Measurements from ENCODE around the gene LPCAT1. TPM values are rescaled to one million over a fixed set of nuclear protein-coding genes. Genes with fewer than 3 reads are reported as not detected.

LPCAT1 gene
- total RNA-seq, 1 donor from 2014 or later, result 41.9 TPM

DNA sequence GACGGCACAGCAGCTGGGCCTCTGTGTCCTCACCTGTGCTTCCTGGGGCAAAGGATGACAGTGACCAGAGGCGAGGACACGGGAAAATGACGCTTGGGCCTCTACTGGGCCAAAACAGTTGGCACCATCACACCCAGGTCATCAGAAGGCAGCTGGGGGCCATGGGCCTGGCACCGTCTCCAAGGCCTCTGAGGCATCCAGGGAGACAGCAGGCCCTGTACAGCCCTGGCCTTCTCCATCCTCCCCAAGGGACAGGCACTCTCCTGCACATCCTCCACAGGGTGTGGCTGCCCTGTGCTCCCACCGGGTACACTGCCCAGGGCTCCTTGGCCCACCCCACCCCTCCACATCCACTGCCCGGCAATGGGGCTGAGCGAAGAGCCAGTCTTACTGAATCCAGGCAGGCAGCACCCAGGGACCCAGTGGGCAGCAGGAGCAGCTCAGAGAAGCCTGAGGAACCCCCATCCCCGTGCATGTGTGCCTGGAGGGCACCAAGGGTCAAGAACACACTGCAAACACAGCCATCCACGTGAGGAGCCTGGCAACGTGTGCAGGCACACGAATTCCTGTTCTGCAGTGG, 4.0 kb downstream of the LPCAT1 start:
- Mint-ChIP-seq H3K27ac (ENCODE audit: unreplicated experiment) (no peak overlapping the region), H3K36me3 (ENCODE audit: low read depth, unreplicated experiment) (peaks cover 5% of the 10 kb centered on the region), H3K27me3 (ENCODE audit: low read depth, unreplicated experiment) (no peaks in the 10 kb centered on the region), H3K4me1 (ENCODE audit: low read depth, unreplicated experiment) (peaks cover 24% of the 10 kb centered on the region), H3K4me3 (ENCODE audit: unreplicated experiment) (no peak overlapping the region), H3K9me3 (ENCODE audit: unreplicated experiment) (no peaks in the 10 kb centered on the region)
- FAIRE-seq (no peak), DNase-seq (ENCODE audit: low read depth) (no peak)
- H4K20me1 ChIP-seq (ENCODE audit: insufficient read depth, low read length), result peaks cover 83% of the 10 kb centered on the region
- no peak overlapping the region for H3K27ac ChIP-seq (ENCODE audit: low read depth, low read length)
- no peaks in the 10 kb centered on the region for H3K27me3 ChIP-seq (ENCODE audit: insufficient read depth, low read length)
- peaks cover 44% of the 10 kb centered on the region for H3K4me1 ChIP-seq (ENCODE audit: insufficient read depth, low read length)
- H3K79me2 ChIP-seq (ENCODE audit: insufficient read depth, low read length), result peaks cover 77% of the 10 kb centered on the region
- H3K4me3 ChIP-seq (ENCODE audit: insufficient read depth, low read depth, low read length), result no peak overlapping the region
- no peak overlapping the region for H2AFZ ChIP-seq (ENCODE audit: low read depth, low read length)
- no peak overlapping the region for H3K4me2 ChIP-seq (ENCODE audit: low read length)
- H3K36me3 ChIP-seq (ENCODE audit: insufficient read depth, low read length), result peaks cover 18% of the 10 kb centered on the region
- TF ChIP-seq, protein P1, sequence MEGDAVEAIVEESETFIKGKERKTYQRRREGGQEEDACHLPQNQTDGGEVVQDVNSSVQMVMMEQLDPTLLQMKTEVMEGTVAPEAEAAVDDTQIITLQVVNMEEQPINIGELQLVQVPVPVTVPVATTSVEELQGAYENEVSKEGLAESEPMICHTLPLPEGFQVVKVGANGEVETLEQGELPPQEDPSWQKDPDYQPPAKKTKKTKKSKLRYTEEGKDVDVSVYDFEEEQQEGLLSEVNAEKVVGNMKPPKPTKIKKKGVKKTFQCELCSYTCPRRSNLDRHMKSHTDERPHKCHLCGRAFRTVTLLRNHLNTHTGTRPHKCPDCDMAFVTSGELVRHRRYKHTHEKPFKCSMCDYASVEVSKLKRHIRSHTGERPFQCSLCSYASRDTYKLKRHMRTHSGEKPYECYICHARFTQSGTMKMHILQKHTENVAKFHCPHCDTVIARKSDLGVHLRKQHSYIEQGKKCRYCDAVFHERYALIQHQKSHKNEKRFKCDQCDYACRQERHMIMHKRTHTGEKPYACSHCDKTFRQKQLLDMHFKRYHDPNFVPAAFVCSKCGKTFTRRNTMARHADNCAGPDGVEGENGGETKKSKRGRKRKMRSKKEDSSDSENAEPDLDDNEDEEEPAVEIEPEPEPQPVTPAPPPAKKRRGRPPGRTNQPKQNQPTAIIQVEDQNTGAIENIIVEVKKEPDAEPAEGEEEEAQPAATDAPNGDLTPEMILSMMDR (IDR thresholded peaks at IDR 0.05; ENCODE audit: insufficient read depth, low read depth, low read length), result no peak
- TF ChIP-seq EZH2 (IDR thresholded peaks at IDR 0.05; ENCODE audit: insufficient read depth, low read length), result no peak
- no peaks in the 10 kb centered on the region for H3K9me3 ChIP-seq (ENCODE audit: insufficient read depth, low read depth, low read length)
- H3K9ac ChIP-seq (ENCODE audit: low read length), result no peak overlapping the region

DNA sequence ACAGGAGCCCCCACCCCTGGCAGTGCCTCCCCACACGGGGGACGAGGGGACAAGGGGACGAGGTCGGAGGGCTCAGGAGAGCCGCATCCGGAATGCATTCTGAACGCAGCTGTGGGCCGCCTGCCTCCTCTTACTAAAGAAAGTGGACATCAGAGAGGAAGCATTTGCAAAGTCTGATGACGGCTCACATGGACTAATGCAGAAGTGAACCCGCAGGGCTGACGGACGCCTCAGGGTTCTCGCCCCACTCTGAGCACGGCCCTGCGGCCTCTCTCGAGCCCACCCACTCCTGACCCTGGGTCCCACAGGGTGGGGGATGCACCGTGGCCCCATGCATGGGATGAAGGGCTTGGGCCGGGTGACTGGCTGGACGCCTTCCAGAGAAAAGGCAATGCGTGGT, 5.9 kb downstream of the LPCAT1 start:
- Histone ChIP-seq H3K4me2 (ENCODE audit: low read length) (no peak overlapping the region), H3K27me3 (ENCODE audit: insufficient read depth, low read length) (no peaks in the 10 kb centered on the region), H3K36me3 (ENCODE audit: insufficient read depth, low read length) (peaks cover 18% of the 10 kb centered on the region), H3K4me3 (ENCODE audit: insufficient read depth, low read depth, low read length) (no peak overlapping the region), H3K79me2 (ENCODE audit: insufficient read depth, low read length) (peaks cover 91% of the 10 kb centered on the region), H3K9me3 (ENCODE audit: insufficient read depth, low read depth, low read length) (no peaks in the 10 kb centered on the region), H4K20me1 (ENCODE audit: insufficient read depth, low read length) (peaks cover 98% of the 10 kb centered on the region), H3K27ac (ENCODE audit: low read depth, low read length) (no peak overlapping the region), H3K4me1 (ENCODE audit: insufficient read depth, low read length) (peaks cover 38% of the 10 kb centered on the region), H3K9ac (ENCODE audit: low read length) (no peak overlapping the region), H2AFZ (ENCODE audit: low read depth, low read length) (no peak overlapping the region)
- DNase-seq (ENCODE audit: low read depth) (no peak), FAIRE-seq (no peak)
- H3K4me1 Mint-ChIP-seq (ENCODE audit: low read depth, unreplicated experiment), result peaks cover 25% of the 10 kb centered on the region
- no peak overlapping the region for H3K27ac Mint-ChIP-seq (ENCODE audit: unreplicated experiment)
- no peaks in the 10 kb centered on the region for H3K27me3 Mint-ChIP-seq (ENCODE audit: low read depth, unreplicated experiment)
- H3K4me3 Mint-ChIP-seq (ENCODE audit: unreplicated experiment), result no peak overlapping the region
- no peaks in the 10 kb centered on the region for H3K9me3 Mint-ChIP-seq (ENCODE audit: unreplicated experiment)
- peaks cover 5% of the 10 kb centered on the region for H3K36me3 Mint-ChIP-seq (ENCODE audit: low read depth, unreplicated experiment)
- TF ChIP-seq, protein P1 (IDR thresholded peaks at IDR 0.05; ENCODE audit: insufficient read depth, low read depth, low read length), result no peak
- TF ChIP-seq EZH2 (IDR thresholded peaks at IDR 0.05; ENCODE audit: insufficient read depth, low read length), result no peak
